ENCODE measurements around the gene IGF1R. TPM values are rescaled to one million over a fixed set of nuclear protein-coding genes. Genes with fewer than 3 reads are reported as not detected.

Gene IGF1R
- total RNA-seq, 1 donor from 2014 or later, result 21.2 TPM

DNA sequence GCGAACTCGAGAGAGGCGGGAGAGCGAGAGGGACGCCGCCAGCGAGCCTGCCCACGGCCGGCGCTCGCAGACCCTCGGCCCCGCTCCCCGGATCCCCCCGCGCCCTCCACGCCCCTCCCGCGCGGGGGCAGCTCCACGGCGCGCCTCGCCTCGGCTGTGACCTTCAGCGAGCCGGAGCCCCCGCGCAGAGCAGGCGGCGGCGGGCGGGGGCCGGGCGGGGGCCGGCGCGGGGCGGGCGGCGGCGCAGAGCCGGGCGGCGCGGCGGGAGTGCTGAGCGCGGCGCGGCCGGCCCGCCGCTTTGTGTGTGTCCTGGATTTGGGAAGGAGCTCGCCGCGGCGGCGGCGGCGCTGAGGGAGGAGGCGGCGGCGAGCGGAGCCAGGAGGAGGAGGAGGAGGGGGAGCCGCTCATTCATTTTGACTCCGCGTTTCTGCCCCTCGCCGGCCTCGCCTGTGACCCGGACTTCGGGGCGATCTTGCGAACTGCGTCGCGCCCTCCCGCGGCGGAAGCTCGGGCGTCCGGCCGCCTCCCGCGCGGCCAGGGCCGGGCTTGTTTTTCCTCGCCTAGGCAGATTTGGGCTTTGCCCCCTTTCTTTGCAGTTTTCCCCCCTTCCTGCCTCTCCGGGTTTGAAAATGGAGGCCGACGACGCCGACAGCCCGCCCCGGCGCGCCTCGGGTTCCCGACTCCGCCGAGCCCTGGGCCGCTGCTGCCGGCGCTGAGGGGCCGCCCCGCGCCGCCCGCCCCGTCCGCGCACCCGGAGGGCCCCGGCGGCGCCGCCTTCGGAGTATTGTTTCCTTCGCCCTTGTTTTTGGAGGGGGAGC is 524 bp downstream of the IGF1R start:
- no peak for ATAC-seq

DNA sequence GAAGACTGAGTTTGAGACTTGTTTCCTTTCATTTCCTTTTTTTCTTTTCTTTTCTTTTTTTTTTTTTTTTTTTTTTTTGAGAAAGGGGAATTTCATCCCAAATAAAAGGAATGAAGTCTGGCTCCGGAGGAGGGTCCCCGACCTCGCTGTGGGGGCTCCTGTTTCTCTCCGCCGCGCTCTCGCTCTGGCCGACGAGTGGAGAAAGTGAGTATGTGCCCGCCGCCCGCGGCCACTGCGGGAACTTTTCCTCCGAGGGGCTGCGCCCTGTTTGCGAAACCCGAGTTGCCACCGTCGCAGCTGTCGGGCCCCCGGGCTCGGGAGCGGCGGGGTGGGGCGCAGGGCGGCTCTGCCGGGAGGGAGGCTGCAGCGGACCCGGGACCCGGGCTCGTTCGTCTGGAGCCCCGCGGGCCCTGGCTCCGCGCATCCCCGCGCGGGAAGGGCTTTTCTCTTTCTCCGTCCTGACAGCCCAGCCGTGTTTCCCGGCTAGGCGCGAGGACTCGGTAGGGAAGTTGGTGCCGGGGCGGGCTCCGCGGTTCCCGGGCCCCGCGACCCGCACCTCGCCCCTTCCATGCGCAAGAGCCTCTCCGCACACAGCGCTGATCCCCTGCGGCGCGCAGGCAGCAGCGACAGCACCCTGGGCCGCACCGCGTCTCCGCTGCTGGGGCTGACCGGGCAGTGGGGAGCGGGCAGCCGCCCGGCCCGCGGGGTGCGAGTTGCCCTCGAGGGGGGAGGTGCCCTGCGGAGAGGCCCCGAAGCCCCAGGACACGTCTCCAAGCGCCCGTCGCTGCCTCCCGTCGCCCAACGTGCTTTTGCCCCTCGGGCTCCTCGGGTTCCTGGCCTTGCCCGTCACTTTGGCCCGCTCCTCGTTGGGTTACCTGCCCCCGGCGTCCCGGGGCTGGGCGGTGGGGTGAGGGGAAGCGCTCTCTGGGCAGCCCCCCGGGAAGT is 1.4 kb downstream of the IGF1R start:
- ATAC-seq, result peak; percentile 27

DNA sequence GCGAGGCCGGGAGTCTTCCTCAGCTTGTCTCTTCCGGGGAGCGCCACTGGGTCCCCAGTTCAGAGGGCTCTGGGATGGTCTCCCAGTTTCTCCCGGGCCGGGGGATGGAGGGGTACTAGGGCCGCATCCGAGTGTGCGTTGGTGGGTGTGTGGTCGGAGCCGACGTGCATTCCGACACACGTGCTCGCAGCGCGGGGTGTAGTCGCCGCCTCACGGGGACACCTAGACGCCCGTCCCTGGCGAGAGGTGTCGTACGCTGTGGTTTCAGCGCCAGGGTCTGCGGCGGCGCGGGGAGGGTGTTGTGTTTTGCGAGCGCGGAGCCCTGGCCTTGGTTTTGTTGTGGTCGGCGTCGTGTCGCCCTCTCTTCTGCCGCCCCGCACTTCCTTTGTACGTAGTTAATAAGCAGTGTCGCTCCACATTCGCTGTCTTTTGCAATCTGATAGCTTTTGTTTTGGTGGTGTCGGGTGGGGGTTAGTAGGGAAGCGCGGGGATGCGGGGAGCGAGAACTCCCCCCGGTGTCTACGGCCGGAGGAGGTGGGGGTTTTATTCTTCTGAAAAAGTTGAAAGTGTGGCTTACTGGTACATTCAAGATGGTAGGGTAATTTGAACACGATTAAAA is 2.2 kb downstream of the IGF1R start:
- ATAC-seq, result peak; percentile 10

DNA sequence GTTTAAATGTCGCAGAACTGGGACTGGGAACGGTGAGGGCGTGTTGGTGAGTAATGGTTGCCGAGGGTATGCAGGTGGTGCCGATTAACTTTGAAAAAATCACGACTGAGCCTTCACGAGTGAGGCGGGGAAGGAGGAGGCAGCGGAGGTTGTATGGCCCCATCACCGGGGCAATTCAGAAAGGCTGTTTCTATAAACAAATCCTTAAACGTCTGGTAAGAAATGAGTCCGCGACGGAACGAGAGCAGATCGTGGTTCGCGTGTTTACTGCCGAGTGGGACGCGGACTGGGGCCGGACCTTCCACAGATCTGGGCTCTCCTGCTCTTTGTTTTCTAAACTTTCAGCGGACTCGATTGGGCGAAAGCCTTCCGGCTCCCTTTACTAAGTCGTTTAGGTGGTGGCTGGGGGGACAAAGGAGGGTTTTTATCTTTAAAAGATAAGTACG is 2.7 kb downstream of the IGF1R start:
- ATAC-seq, result no peak

DNA sequence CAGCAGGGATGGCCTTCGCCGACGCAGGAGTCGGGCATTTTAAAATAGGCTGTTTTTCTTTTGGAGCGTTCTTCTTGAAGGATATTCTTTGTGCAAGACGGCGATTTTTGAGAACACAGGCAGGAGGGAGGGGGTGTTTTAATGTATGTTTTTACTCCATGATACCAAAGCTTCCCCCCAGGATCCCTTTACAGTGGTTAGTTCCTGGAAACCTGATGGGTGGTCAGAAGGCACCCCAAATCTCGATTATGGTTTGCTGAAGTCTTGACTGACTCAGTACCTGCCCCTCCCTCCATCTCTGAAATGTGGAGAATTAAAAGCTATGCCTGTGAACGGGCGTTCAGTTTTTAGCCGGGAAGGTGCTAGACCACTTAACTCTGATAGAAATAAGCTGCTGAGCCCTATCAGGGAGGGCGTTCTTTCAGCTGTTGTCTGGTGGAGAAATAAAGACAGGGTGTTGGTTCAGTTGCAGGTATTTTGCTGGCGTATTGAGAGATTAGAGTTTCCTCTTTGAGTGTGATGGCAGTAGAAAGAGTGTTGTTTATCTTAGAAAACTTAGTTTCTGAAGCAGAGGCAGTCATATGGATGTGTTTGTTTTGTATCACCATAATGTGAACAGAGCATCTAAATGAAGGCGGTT is 3.4 kb downstream of the IGF1R start:
- no peak for ATAC-seq

DNA sequence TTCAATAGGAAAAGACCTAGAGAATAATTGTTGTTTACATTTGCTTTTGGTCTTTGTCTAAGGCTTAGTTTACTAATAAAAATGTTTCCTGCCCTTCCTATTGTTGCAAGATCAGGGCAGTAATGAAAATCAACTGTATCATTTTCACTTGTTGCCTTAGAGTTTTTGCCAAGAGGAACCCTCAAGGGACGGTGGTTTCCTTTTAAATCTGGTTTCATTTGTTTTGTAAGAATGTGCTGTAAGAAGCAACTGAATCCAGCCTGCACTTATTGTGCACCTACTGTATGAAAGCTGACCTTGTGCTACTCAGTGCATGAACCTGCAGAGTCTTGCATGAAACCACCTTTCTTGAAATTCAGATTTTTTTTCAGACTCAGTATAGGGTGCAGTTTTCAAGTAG is 5.3 kb downstream of the IGF1R start:
- no peak for ATAC-seq

DNA sequence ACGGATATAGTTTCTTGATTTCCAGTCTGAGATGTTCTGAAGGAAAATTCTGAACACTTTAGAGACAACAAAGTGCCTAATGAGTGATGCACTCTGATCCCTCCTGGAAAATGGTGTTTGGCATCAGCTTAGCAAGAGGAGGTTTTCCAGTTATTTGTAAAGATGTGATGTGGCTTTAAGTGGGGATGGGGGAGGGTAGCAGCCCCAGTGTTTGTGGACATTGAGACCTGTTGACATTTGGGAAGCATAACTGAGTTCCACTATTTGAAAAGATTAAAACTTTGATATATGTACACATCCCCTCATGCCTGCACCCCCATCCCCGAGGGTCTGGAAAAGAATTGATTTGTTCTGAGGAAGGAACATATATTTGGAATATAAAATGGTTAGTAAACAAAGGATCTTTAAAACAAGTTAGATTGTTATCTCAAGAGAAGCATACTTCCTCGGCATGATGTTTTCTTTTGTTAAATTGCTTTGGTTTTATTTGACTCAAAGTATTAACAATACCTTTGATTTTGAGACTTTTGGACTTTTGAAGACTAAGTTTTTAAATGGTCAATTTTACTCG is 6.5 kb downstream of the IGF1R start:
- no peak for ATAC-seq

DNA sequence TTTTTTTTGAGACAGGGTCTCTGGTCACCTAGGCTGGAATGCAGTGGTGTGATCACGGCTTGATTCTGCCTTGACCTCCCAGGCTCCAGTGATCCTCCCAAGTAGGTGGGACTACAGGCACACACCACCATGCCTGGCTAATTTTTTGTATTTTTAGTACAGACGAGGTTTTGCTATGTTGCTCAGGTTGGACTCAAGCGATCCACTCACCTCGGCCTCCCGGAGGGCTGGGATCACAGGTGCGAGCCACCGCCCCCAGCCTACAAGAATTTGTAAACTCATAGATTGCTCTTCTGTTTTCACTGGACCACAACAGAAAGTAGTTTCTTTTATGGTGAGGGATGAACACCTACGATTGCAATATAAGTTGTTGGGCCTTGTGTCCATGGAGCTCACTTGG is 7.4 kb downstream of the IGF1R start:
- no peak for ATAC-seq

DNA sequence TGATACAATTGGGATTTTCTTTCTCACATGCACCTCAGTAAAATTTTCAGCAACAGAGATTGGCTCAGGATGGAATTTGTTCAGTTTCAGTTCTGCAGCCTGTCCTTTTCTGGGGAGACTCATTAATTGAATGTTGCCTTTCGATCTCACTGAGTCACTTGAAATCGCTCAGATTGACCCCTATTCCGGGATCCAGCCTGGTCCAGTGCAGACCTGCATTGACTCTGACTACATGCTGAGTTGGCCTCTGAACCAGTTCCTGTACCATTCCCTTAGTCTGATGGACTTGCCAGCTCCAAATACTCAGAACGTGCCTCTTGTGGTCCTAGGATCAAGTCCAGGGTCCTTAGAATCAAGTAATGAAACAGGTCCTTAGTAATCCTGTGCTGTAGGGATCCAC is 9.4 kb downstream of the IGF1R start:
- ATAC-seq, result peak; percentile 49

DNA sequence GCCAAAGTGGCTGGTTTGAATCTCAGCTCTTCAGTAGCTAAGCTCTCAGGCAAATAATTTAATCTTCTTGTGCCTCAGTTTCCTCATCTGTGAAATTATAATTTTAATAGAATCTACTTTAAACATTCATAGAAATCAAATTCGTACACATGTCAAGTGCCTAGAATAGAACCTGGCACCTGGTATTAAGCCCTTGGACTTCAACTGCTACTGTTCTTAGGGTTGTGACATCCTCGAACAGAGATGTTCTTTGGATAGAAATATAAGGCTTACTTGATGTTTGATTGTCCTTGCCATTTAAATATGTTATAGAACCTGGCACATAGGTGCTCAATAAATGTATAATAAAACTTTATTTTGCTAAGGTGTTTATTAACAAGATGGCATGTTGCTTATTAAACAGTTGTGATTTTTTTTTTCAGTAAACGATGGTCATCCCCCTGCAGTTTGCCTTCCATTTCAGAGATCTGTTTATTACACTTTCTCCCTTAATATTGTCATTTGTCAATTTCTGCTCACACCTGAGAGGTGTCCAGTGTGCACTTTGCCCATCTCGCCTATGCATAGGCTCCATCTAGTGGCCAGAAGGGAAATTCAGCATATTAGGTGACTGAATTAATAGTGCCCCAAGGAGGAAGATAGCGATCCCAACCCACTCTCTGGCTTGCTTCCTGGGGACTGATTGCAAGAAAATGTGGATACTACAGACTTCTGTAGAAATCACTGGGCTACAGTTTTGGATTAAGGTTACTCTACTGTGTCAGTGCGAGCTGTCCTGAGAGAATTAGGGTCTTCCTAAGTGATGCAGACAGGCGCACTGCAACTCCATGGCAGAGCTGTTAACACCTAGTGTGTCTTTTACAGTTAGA is 10.7 kb downstream of the IGF1R start:
- ATAC-seq, result peak; percentile 70

DNA sequence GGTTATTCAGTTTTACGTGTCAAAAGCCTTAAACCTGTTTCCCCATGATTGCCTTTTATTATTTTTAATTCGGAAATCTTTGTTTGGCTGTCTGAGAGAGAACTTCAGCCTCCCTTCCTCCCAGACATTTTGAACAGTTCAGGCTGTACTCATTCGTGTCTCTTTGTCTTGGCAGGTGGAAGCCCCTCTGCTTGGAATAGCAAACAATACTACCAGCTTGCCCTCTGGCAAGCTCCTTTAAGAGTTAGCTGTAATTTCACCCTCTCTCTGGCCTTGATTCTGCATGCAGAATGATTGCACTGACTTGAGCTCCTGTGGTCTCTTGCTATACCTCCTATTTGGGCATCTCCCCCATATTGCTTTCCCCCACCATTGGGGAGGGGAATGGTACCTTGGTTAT is 11.7 kb downstream of the IGF1R start:
- ATAC-seq, result no peak

DNA sequence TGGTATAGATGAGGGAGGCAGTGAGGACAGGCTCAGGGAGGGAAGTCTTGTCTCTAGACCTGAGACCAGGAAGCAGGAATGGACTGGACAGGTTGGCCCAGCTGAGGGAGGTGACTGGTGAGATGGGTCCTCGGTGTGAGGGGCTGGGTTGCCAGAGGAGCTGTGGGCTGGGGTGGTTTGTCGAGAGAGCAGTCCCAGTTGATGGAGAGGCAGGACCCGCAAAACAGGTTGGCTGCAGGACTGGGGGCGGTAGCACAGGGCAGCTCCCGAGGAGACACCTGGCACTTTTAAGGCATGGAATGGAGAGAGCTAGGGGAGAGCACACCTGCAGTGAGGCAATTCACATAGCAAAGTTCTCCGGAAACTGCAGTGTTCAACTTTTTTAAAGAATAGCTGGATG is 14.7 kb downstream of the IGF1R start:
- ATAC-seq, result no peak

DNA sequence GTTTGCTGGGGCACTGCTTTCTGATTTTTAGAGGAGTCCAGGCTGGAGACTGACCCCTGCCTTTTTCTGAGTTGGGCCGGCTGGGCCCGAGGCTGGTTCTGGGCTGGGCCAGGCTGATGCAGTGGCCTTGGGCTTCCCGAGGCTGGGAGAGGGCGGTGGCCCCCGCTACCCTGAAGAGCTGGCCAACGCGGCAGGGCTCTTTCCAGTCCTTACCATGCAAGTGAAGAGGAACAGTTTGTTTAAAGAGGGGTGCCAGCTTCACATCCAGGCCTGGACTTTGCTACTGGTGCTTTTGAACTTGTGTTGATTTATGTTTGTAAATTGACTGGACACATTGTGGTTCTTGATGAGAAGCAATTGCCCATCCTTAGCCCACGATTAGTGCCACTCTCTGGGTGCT is 15.3 kb downstream of the IGF1R start:
- ATAC-seq, result no peak

DNA sequence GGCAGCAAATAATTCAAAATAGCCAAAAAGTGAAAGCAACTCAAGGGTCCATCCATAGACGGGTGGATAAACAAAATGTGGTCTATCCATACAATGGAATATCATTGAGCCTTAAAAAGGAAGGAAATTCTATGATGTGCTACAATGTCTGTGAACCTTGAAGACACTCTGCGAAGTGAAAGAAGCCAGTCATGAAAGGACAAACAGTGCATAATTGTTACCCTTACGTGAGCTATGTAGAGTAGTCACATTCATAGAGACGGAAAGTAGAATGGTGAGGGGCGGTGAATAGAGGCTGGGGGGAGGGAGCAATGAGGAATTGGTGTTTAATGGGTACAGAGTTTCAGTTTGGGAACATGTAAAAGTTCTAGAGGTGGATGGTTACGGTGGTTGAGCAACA is 18.1 kb downstream of the IGF1R start:
- ATAC-seq, result no peak

DNA sequence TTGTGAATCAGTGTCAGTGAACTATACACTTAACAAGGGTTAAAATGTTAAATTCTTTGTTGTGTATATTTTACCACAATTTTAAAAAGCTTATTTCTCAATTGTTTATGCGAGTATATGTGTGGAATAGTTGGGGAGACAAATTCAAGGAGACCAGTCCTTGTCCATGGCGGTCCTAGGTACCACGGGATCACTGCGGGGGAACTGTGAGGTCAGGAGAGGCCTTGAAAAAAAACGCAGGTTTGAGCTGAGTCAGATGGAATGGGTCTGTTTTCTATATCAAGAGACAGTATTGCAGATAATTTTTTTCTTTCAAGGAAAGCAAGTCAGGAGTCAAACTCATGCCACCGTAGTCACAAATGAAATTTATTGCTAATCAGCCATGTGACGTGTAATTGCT is 18.5 kb downstream of the IGF1R start:
- ATAC-seq, result no peak

DNA sequence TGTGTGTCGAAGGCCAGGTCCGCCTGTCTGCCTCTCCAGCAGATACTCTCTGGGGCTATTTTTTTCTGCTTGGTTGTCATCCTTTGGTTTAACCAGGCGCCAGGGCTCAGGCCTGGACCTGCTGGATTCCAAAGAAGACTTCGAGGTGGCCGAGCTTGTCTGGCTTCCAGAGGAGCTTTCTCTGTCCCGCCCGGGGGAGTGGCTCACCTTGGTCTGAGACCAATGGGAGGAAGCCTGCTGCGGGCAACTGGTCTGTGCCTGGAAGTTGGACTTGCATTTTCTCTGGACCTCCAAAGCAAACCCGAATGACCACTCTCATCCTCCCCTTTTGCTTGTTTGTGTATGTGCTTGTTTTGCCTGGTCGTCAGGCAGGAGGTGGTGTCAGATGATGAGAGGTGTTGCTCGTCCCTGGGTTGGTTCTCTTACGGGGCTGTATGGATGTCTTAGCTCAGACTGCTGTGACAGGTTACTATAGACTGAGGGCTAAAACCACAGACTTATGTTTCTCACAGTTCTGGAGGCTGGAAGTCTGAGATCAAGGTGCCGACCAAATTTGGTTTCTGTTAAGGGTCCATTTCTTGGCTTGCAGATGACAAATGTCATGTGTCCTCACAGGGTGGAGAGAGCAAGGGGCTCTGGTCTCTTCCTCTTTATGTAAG is 19.3 kb downstream of the IGF1R start:
- ATAC-seq, result peak; percentile 65

DNA sequence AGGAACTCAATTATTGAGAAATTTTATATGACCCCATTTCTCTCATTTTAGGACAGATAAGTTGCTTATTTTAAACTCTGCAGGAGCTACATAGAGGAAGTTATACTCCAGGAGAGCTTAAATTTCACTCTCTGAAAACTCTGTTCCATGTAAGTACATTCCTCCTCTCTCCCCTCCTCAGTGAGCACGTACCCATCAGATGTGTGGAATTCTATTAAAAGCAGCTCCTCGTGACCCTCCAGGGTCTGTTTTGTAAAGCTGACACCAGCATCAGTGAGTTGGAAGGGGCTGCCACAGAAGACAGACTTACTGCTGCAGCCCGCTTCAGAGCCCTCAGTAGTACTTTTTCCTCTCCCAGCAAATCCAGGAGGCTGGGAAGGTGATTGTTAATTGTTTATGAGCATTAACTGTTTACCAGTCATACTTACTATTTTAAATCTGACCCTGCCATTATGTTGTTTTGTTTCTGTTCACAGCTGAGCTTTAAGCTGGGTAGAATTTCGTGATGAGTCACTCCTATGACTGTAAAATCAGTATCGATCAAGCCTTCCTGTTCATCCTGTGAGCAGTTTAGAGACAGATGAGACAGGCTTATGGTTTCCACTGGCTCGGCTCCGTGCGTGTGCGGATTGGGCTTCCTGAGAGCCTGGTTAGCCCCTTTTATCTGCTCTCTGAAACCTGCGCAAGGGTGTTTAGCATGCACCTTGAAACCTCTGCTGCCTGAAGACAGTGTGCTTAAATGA is 20.4 kb downstream of the IGF1R start:
- peak; percentile 81 for ATAC-seq

DNA sequence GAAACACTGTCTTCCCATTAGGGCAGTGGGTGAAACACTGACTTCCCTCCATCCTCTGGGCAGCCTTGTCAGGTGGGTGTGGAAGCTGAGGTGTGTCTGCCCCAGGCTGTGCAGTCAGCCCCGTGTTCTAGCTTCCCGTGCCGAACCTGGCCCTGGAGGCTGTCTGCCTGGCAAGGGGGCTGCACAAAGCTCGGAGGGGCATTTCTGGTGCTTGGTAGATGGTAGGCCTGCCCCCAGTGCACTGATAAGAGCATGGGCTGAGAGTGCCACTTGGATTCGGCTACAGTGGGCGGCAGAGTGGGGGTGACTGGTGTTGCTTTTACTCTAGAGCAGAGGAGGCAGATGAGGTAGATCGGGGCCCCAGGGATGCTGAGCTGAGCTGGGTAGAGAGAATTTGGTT is 21.3 kb downstream of the IGF1R start:
- peak; percentile 55 for ATAC-seq

DNA sequence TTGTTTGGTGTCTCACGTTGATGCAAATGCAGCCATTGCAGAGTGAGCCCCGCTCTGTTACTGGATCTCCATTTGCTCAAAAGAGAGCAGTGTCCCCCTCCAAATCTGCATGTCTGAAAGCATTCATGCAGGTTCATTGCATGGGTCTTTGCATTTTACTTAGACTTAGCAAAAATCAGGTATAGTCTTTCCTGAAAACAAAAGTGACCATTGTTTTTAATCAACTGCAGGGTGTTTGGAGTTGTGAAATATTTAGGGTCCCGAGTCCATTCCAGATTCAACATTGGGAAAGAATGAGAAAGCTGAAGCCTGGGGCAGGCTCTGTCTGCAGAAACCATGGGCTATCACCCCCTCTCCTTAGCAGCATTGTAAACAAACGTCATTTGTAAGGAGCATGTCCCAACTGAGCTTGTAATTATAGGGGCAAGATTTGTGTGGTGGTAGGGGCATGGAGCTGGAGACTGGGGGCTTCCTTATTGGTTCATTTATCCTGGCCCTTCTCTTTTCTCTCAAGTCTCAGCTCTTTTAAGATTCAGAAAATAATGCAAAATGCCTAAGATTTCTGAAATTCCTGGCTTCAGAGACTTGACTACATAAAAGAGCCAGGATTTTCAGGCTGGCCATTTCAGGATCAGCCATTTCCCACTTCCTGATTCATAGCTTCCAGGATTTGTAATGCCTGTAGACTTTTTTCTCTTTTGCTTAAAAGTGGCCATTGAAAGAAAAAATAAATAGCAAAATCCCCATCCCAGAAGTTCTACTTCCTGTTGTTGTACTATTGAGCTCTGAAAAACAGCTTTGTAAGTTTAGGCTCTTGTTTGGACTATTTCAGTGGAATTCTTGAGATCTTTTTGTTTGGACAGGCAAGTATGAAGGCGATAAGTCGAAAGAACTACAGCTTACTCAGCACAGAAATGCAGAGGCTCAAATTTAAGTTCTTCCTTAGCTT is 23.0 kb downstream of the IGF1R start:
- ATAC-seq, result no peak
